HepG2 (cell line): ENCODE results near the gene CDH23. TPM values are rescaled to one million over a fixed set of nuclear protein-coding genes. Genes with fewer than 3 reads are reported as not detected.
A peak's percentile ranks its signal among the peaks of the same experiment; 100 is the strongest.

ENCODE experiments used
- HNRNPLL ChIP-seq: fragments of 200-400 bp; formaldehyde crosslinking; IDR thresholded peaks from 2 replicates; pipeline ENCODE4 v1.6.1; 2017; ENCODE audit warnings: mild to moderate bottlenecking, low read depth, low read length; ENCODE audit not compliant: poor library complexity, severe bottlenecking
- HOXA5 ChIP-seq: sonication (generic); formaldehyde crosslinking; IDR thresholded peaks from 2 replicates; pipeline ENCODE4 v1.4.0; 2020; ENCODE audit warnings: missing genetic modification reagents
- HOXA7 ChIP-seq: sonication (generic); formaldehyde crosslinking; IDR thresholded peaks from 2 replicates; pipeline ENCODE4 v1.8.1; 2022; ENCODE audit warnings: mild to moderate bottlenecking, missing genetic modification reagents, moderate library complexity
- MED1 ChIP-seq: sonication (generic); formaldehyde crosslinking; IDR thresholded peaks from 2 replicates; pipeline ENCODE4 v1.4.0; 2020; ENCODE audit warnings: missing genetic modification reagents
- MED13 ChIP-seq: sonication (generic); formaldehyde crosslinking; IDR thresholded peaks from 2 replicates; pipeline ENCODE4 v1.5.0; 2020; ENCODE audit warnings: missing genetic modification reagents
- NFE2 ChIP-seq: sonication (generic); formaldehyde crosslinking; IDR thresholded peaks from 2 replicates; pipeline ENCODE4 v1.4.0; 2020; ENCODE audit warnings: missing genetic modification reagents
- NR1H2 ChIP-seq: sonication (generic); formaldehyde crosslinking; IDR thresholded peaks from 2 replicates; pipeline ENCODE4 v1.8.1; 2022; ENCODE audit warnings: low read depth, missing genetic modification reagents, borderline replicate concordance
- RARG ChIP-seq: sonication (generic); formaldehyde crosslinking; IDR thresholded peaks from 2 replicates; pipeline ENCODE4 v1.4.0; 2020; ENCODE audit warnings: low read depth, mild to moderate bottlenecking, missing genetic modification reagents
- SPEN ChIP-seq: sonication (generic); formaldehyde crosslinking; IDR thresholded peaks from 2 replicates; pipeline ENCODE4 v1.5.1; 2020; ENCODE audit warnings: low read depth, mild to moderate bottlenecking, missing genetic modification reagents
- ZFX ChIP-seq: sonication (generic); formaldehyde crosslinking; IDR thresholded peaks from 2 replicates; pipeline ENCODE4 v1.4.0; 2020; ENCODE audit warnings: mild to moderate bottlenecking, low read depth, missing genetic modification reagents, moderate library complexity
- ZNF12 ChIP-seq: sonication (generic); formaldehyde crosslinking; IDR thresholded peaks from 2 replicates; pipeline ENCODE4 v1.5.0; 2020; ENCODE audit warnings: missing genetic modification reagents
- ZNF180 ChIP-seq: sonication (generic); formaldehyde crosslinking; IDR thresholded peaks from 2 replicates; pipeline ENCODE4 v1.4.0; 2020; ENCODE audit warnings: low read depth, missing genetic modification reagents, borderline replicate concordance
- ZNF432 ChIP-seq: sonication (generic); formaldehyde crosslinking; IDR thresholded peaks from 2 replicates; pipeline ENCODE4 v1.5.0; 2020; ENCODE audit warnings: missing genetic modification reagents, mild to moderate bottlenecking, borderline replicate concordance
- ZNF446 ChIP-seq: sonication (generic); formaldehyde crosslinking; IDR thresholded peaks from 2 replicates; pipeline ENCODE4 v1.5.0; 2020; ENCODE audit warnings: mild to moderate bottlenecking, missing genetic modification reagents
- ZNF451 ChIP-seq: sonication (generic); formaldehyde crosslinking; IDR thresholded peaks from 2 replicates; pipeline ENCODE4 v1.5.0; 2020; ENCODE audit warnings: mild to moderate bottlenecking, missing genetic modification reagents
- ZNF550 ChIP-seq: sonication (generic); formaldehyde crosslinking; IDR thresholded peaks from 2 replicates; pipeline ENCODE4 v1.4.0; 2020; ENCODE audit warnings: mild to moderate bottlenecking, missing genetic modification reagents, borderline replicate concordance
- ZNF615 ChIP-seq: sonication (generic); formaldehyde crosslinking; IDR thresholded peaks from 2 replicates; pipeline ENCODE4 v1.5.0; 2020; ENCODE audit warnings: mild to moderate bottlenecking, missing genetic modification reagents, borderline replicate concordance
- polyA plus RNA-seq, 8 experiments: library from polyadenylated mRNA; depleted of rRNA in 3 of 8; stranded (reverse) in 7 of 8; unstranded in 1 of 8; fragments of >200 nt; fragmentation: Illumina TruSeq in 4 of 8; extraction: Trizol in 4 of 8; gene quantifications; 2 replicates each; pipeline versions ENCODE4 v1.2.1 to v1.2.3, GENCODE V29; 2011 to 2016; ENCODE audit warnings: low read depth in 4 of 8, missing spikeins in 1 of 8, mixed read lengths in 1 of 8; ENCODE audit not compliant: insufficient read depth in 1 of 8
- total RNA-seq, 5 experiments: library from RNA; depleted of rRNA; stranded (reverse); fragments of >200 nt; fragmentation: Illumina TruSeq; extraction: Trizol; gene quantifications; 2 replicates each; pipeline ENCODE4 v1.2.3, GENCODE V29; 2016; ENCODE audit warnings: low read depth in 1 of 5
- TF ChIP-seq, protein P1 (sequence below): sonication (generic); formaldehyde crosslinking; IDR thresholded peaks from 2 replicates; pipeline ENCODE4 v1.4.0; 2020; ENCODE audit warnings: missing genetic modification reagents, borderline replicate concordance
- TF ChIP-seq, protein P2 (sequence below): sonication (generic); formaldehyde crosslinking; IDR thresholded peaks from 2 replicates; pipeline ENCODE4 v1.4.0; 2020; ENCODE audit warnings: missing genetic modification reagents
- TF ChIP-seq, protein P3 (sequence below): sonication (generic); formaldehyde crosslinking; IDR thresholded peaks from 2 replicates; pipeline ENCODE4 v1.8.1; 2023; ENCODE audit warnings: mild to moderate bottlenecking, missing genetic modification reagents
- TF ChIP-seq, protein P4 (sequence below): sonication (generic); formaldehyde crosslinking; conservative IDR thresholded peaks from 2 replicates; pipeline ENCODE4 v1.4.0; 2020; ENCODE audit warnings: missing genetic modification reagents
- TF ChIP-seq, protein P5 (sequence below): IDR thresholded peaks from 2 replicates; pipeline ENCODE4 v1.6.1; 2016; ENCODE audit warnings: missing genetic modification reagents, missing compliant biosample characterization

The CDH23 gene
- total and polyA plus RNA-seq, 2 of the 13 experiments (the other 11 are each of a cell fraction or from before 2014, with no cell fraction given), result 0.13 TPM; not detected in 1

DNA sequence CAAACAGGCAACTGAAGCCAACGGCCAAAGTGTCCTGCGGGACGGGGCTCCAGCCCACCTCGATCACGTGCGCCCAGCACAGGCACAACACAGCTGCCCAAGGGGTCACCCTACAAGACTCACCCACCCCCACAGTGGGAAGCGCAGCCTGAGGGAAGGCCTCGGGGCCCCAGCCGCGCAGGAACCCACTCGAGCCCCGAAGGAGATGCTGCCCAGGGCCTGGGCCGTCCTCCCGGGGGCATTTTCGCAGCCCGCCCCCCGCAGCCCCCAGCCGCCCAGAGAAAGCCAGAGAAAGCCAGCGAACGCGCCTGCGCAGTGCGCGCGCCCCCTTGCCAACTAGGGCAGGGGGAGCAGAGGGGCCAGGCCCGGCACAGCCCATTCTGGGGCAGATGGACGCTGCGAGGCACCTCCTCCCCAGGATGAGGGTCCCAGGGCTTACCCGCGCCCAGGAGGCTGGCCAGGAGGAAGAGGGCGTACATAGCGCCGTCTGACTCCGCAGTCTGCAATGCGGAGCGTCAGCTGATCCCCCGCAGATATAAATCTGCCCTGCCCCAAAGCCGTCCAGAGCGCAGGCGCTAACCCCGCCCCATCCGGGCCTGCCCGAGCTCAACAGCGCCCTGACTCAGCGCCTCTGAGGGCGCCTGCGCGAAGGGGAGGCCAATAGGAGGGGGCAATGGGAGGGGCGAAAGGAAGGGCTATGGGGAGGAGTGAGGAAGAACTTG is 454.2 kb downstream of the CDH23 start, which contains the start of gene PSAP (continued):
- TF ChIP-seq MED13 (CRISPR knock-in tag) (peak; percentile 56; the same call in 1 of the 2 replicates), RARG (0 out of 2 replicates have a peak, but pooled peaks have one; percentile 84), ZNF451 (no peak), HOXA5 (CRISPR knock-in tag) (peak; percentile 85), ZNF180 (CRISPR knock-in tag) (no peak), ZNF550 (no peak), ZNF446 (CRISPR knock-in tag) (no peak), HNRNPLL (peak; percentile 85), ZNF12 (CRISPR knock-in tag) (peak; percentile 14; the same call in 1 of the 2 replicates), HOXA7 (CRISPR knock-in tag) (no peak), MED1 (CRISPR knock-in tag) (peak; percentile 74), NR1H2 (no peak), ZFX (peak; percentile 95), ZNF432 (CRISPR knock-in tag) (no peak), SPEN (peak; percentile 83), NFE2 (CRISPR knock-in tag) (no peak), ZNF615 (CRISPR knock-in tag) (peak; percentile 31; the same call in 1 of the 2 replicates)
- TF ChIP-seq, protein P1, sequence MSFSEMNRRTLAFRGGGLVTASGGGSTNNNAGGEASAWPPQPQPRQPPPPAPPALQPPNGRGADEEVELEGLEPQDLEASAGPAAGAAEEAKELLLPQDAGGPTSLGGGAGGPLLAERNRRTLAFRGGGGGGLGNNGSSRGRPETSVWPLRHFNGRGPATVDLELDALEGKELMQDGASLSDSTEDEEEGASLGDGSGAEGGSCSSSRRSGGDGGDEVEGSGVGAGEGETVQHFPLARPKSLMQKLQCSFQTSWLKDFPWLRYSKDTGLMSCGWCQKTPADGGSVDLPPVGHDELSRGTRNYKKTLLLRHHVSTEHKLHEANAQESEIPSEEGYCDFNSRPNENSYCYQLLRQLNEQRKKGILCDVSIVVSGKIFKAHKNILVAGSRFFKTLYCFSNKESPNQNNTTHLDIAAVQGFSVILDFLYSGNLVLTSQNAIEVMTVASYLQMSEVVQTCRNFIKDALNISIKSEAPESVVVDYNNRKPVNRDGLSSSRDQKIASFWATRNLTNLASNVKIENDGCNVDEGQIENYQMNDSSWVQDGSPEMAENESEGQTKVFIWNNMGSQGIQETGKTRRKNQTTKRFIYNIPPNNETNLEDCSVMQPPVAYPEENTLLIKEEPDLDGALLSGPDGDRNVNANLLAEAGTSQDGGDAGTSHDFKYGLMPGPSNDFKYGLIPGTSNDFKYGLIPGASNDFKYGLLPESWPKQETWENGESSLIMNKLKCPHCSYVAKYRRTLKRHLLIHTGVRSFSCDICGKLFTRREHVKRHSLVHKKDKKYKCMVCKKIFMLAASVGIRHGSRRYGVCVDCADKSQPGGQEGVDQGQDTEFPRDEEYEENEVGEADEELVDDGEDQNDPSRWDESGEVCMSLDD (CRISPR knock-in tag), result no peak; the same call in 1 of the 2 replicates
- TF ChIP-seq, protein P2, sequence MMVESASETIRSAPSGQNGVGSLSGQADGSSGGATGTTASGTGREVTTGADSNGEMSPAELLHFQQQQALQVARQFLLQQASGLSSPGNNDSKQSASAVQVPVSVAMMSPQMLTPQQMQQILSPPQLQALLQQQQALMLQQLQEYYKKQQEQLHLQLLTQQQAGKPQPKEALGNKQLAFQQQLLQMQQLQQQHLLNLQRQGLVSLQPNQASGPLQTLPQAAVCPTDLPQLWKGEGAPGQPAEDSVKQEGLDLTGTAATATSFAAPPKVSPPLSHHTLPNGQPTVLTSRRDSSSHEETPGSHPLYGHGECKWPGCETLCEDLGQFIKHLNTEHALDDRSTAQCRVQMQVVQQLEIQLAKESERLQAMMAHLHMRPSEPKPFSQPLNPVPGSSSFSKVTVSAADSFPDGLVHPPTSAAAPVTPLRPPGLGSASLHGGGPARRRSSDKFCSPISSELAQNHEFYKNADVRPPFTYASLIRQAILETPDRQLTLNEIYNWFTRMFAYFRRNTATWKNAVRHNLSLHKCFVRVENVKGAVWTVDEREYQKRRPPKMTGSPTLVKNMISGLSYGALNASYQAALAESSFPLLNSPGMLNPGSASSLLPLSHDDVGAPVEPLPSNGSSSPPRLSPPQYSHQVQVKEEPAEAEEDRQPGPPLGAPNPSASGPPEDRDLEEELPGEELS, result peak; percentile 59; the same call in 1 of the 2 replicates
- TF ChIP-seq, protein P3, sequence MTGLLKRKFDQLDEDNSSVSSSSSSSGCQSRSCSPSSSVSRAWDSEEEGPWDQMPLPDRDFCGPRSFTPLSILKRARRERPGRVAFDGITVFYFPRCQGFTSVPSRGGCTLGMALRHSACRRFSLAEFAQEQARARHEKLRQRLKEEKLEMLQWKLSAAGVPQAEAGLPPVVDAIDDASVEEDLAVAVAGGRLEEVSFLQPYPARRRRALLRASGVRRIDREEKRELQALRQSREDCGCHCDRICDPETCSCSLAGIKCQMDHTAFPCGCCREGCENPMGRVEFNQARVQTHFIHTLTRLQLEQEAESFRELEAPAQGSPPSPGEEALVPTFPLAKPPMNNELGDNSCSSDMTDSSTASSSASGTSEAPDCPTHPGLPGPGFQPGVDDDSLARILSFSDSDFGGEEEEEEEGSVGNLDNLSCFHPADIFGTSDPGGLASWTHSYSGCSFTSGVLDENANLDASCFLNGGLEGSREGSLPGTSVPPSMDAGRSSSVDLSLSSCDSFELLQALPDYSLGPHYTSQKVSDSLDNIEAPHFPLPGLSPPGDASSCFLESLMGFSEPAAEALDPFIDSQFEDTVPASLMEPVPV (CRISPR knock-in tag), result no peak
- TF ChIP-seq, protein P4, sequence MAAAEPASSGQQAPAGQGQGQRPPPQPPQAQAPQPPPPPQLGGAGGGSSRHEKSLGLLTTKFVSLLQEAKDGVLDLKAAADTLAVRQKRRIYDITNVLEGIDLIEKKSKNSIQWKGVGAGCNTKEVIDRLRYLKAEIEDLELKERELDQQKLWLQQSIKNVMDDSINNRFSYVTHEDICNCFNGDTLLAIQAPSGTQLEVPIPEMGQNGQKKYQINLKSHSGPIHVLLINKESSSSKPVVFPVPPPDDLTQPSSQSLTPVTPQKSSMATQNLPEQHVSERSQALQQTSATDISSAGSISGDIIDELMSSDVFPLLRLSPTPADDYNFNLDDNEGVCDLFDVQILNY (CRISPR knock-in tag), result peak; percentile 59; the same call in 1 of the 2 replicates
- TF ChIP-seq, protein P5, sequence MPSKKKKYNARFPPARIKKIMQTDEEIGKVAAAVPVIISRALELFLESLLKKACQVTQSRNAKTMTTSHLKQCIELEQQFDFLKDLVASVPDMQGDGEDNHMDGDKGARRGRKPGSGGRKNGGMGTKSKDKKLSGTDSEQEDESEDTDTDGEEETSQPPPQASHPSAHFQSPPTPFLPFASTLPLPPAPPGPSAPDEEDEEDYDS (CRISPR knock-in tag), result peak; percentile 97
